Fibroblast of lung (primary cell): ENCODE results near the gene DKK1. TPM values are rescaled to one million over a fixed set of nuclear protein-coding genes. Genes with fewer than 3 reads are reported as not detected.

ENCODE experiments used
- DNase-seq, 2 donors: peaks; one replicate each; pipeline versions ENCODE4 v3.0.0 to v3.0.0-alpha.2; 2010; ENCODE audit warnings: low read depth in 2 of 2
- H2AFZ ChIP-seq: 2 replicates; pipeline ENCODE4 v1.5.1; 2012; ENCODE audit warnings: low read length, control low read depth, inconsistent platforms
- H3K27ac ChIP-seq: 2 replicates; pipeline ENCODE4 v1.5.1; 2011; ENCODE audit warnings: low read length, control low read depth; ENCODE audit not compliant: insufficient read depth
- H3K27me3 ChIP-seq: 2 replicates; pipeline ENCODE4 v1.5.1; 2011; ENCODE audit warnings: mild to moderate bottlenecking, low read length; ENCODE audit not compliant: control insufficient read depth, insufficient read depth
- H3K36me3 ChIP-seq: 2 replicates; pipeline ENCODE4 v1.5.1; 2011; ENCODE audit warnings: low read length; ENCODE audit not compliant: control insufficient read depth, insufficient read depth
- H3K4me1 ChIP-seq: 2 replicates; pipeline ENCODE4 v1.5.1; 2011; ENCODE audit warnings: low read length; ENCODE audit not compliant: control insufficient read depth, insufficient read depth; ENCODE audit errors: extremely low read depth
- H3K4me2 ChIP-seq: 2 replicates; pipeline ENCODE4 v1.5.1; 2011; ENCODE audit warnings: low read length, control low read depth; ENCODE audit not compliant: insufficient read depth; ENCODE audit errors: extremely low read depth
- H3K4me3 ChIP-seq, 4 experiments: fragments of 200-600 bp in 1 of 4; sonication (generic) in 1 of 4; replicated peaks in 1 of 4; 2 replicates each; pipeline ENCODE4 v1.5.1; 2011 to 2016; ENCODE audit warnings: low read length in 4 of 4, low read depth in 3 of 4, mild to moderate bottlenecking in 3 of 4, control low read depth in 2 of 4, inconsistent platforms in 1 of 4, mixed read lengths in 1 of 4; ENCODE audit not compliant: insufficient read depth in 1 of 4; ENCODE audit errors: control extremely low read depth in 1 of 4
- H3K79me2 ChIP-seq: 2 replicates; pipeline ENCODE4 v1.5.1; 2012; ENCODE audit warnings: mild to moderate bottlenecking, low read length, inconsistent platforms; ENCODE audit not compliant: control insufficient read depth, insufficient read depth
- H3K9ac ChIP-seq: 2 replicates; pipeline ENCODE4 v1.5.1; 2011; ENCODE audit warnings: mild to moderate bottlenecking, low read length, control low read depth; ENCODE audit not compliant: insufficient read depth
- H3K9me3 ChIP-seq: 2 replicates; pipeline ENCODE4 v1.5.1; 2012; ENCODE audit warnings: low read depth, low read length; ENCODE audit not compliant: control insufficient read depth, insufficient read depth
- H4K20me1 ChIP-seq: 2 replicates; pipeline ENCODE4 v1.5.1; 2011; ENCODE audit warnings: low read length; ENCODE audit not compliant: control insufficient read depth, insufficient read depth; ENCODE audit errors: extremely low read depth
- EZH2 ChIP-seq: IDR thresholded peaks from 2 replicates; pipeline ENCODE4 v1.5.1; 2012; ENCODE audit warnings: low read length, control low read depth, mild to moderate bottlenecking; ENCODE audit errors: missing control alignments
- polyA plus RNA-seq, 2 donors: library from polyadenylated mRNA; depleted of rRNA in 1 of 2; stranded (reverse) in 1 of 2; unstranded in 1 of 2; fragments of >200 nt; gene quantifications; 2 replicates each; pipeline ENCODE4 v1.2.1, GENCODE V29; 2011 to 2012; ENCODE audit warnings: missing spikeins in 1 of 2
- total RNA-seq: library from RNA; depleted of rRNA; stranded (reverse); fragments of >200 nt; gene quantifications from 2 replicates; pipeline ENCODE4 v1.2.1, GENCODE V29; 2014
- TF ChIP-seq, protein P1 (sequence below), 2 donors: IDR thresholded peaks in 1 of 2; conservative IDR thresholded peaks in 1 of 2; 1 replicate in 1 of 2; 2 replicates in 1 of 2; pipeline ENCODE4 v1.5.1; 2011 to 2012; ENCODE audit warnings: low read length in 2 of 2, control low read depth in 1 of 2, inconsistent platforms in 1 of 2, low read depth in 1 of 2, mild to moderate bottlenecking in 1 of 2

DKK1 gene
- total and polyA plus RNA-seq, 2 donors (not counting 1 experiment from before 2014, with no cell fraction given) = 52.3 to 80.6 TPM

DNA sequence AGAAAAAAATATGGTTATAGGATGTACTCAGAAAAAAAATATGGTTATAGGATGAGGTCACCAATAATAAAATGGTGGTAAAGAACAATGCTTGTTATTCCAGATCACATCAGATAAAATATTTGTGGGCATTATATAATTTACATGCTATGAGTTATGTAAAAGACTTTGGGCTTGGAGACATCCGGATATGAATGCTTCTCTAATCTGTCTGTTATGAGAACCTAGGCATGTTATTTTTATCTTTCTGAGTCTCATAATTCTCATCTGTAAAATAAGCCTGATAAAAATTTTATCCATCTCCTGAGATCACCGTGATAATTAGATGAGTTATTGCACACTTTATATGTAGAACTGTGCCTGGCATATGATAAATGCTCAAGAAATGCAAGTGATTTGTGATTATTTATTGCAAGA, 37.8 kb downstream of the DKK1 start:
- Histone ChIP-seq H3K27ac (no peak overlapping the region), H3K9me3 (no peaks in the 10 kb centered on the region), H3K79me2 (no peaks in the 10 kb centered on the region), H3K4me2 (no peak overlapping the region), H3K4me3 (no peak overlapping the region), H2AFZ (no peak overlapping the region), H3K9ac (no peak overlapping the region), H3K4me1 (peaks cover 2% of the 10 kb centered on the region), H3K36me3 (no peaks in the 10 kb centered on the region), H3K27me3 (no peaks in the 10 kb centered on the region), H4K20me1 (no peaks in the 10 kb centered on the region)
- DNase-seq = peak in 1 of 2 donors; percentile 73
- TF ChIP-seq, protein P1, sequence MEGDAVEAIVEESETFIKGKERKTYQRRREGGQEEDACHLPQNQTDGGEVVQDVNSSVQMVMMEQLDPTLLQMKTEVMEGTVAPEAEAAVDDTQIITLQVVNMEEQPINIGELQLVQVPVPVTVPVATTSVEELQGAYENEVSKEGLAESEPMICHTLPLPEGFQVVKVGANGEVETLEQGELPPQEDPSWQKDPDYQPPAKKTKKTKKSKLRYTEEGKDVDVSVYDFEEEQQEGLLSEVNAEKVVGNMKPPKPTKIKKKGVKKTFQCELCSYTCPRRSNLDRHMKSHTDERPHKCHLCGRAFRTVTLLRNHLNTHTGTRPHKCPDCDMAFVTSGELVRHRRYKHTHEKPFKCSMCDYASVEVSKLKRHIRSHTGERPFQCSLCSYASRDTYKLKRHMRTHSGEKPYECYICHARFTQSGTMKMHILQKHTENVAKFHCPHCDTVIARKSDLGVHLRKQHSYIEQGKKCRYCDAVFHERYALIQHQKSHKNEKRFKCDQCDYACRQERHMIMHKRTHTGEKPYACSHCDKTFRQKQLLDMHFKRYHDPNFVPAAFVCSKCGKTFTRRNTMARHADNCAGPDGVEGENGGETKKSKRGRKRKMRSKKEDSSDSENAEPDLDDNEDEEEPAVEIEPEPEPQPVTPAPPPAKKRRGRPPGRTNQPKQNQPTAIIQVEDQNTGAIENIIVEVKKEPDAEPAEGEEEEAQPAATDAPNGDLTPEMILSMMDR (conservative IDR thresholded peaks at IDR 0.05 in 1 of 2, IDR thresholded peaks at IDR 0.05 in 1 of 2; ENCODE audit: low read depth in 1 of 2, low read length in 2 of 2) = no peak
- TF ChIP-seq EZH2 = no peak

DNA sequence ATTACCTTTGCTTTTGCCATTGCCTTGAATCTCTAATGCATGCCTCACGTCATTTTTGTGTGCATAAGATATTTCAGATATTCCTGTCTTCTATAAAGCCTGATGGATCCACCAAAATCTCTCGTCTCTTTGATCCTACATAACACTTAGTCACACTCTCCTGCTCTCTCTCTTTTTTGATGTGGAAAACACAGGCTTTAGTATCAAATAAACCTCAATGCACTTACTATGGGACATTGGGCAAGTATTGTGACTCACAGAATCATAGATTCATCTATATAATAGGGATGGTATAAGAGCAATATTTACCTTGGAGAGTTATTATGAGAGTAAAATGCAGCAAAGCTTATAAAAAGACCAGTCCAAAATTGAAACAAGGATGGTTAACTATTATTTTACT, 39.1 kb downstream of the DKK1 start:
- H3K9ac ChIP-seq = no peak overlapping the region
- no peaks in the 10 kb centered on the region for H4K20me1 ChIP-seq
- no peak for DNase-seq
- no peaks in the 10 kb centered on the region for H3K27me3 ChIP-seq
- H3K4me3 ChIP-seq = no peak overlapping the region
- H3K27ac ChIP-seq = no peak overlapping the region
- TF ChIP-seq, protein P1 (conservative IDR thresholded peaks at IDR 0.05 in 1 of 2, IDR thresholded peaks at IDR 0.05 in 1 of 2; ENCODE audit: low read depth in 1 of 2, low read length in 2 of 2) = no peak
- TF ChIP-seq EZH2 = no peak
- no peak overlapping the region for H2AFZ ChIP-seq
- no peaks in the 10 kb centered on the region for H3K79me2 ChIP-seq
- H3K36me3 ChIP-seq = no peaks in the 10 kb centered on the region
- peaks cover 2% of the 10 kb centered on the region for H3K4me1 ChIP-seq
- no peak overlapping the region for H3K4me2 ChIP-seq
- no peaks in the 10 kb centered on the region for H3K9me3 ChIP-seq

DNA sequence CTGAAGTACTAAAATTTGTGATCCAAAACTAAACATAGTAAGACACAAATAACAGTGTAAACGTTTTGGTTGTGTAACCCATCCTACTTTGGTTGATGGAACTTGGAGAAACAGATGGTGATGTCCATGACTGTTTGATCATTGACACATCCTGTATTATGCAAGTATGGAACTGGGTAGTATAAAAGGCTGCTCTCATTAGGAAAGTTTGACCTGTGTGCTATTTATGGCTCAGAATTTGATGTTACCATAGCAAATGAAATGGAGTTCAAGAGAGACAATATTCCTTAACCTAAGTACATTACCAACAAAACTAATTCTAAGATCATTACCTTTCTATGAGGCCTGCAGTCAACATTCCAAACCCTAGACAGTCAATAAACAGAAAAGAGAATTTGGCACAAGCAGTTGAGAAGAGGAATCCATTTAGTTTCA, 39.9 kb downstream of the DKK1 start:
- TF ChIP-seq, protein P1 (conservative IDR thresholded peaks at IDR 0.05 in 1 of 2, IDR thresholded peaks at IDR 0.05 in 1 of 2; ENCODE audit: low read depth in 1 of 2, low read length in 2 of 2) = no peak
- no peak for TF ChIP-seq EZH2

More for the DNA sequence above, 39.9 kb downstream of the DKK1 start:
- Histone ChIP-seq H3K27ac (no peak overlapping the region), H3K27me3 (no peaks in the 10 kb centered on the region), H4K20me1 (no peaks in the 10 kb centered on the region), H2AFZ (no peak overlapping the region), H3K9ac (no peak overlapping the region), H3K4me1 (peaks cover 2% of the 10 kb centered on the region), H3K4me2 (no peak overlapping the region), H3K79me2 (no peaks in the 10 kb centered on the region), H3K4me3 (no peak overlapping the region), H3K9me3 (no peaks in the 10 kb centered on the region), H3K36me3 (no peaks in the 10 kb centered on the region)
- DNase-seq = peak; percentile 36 to 76
